ENCODE measurements around the gene CYP3A5.
"Not testable (repeated sequence)": the region's sequence is repeated elsewhere in the genome, so short reads cannot be mapped to it uniquely, and the experiment has no call there.

The CYP3A5 gene

GRCh38 chr7:99637414-99637813 lies 42.4 kb downstream of the CYP3A5 start:
- 94% methylated on average over 2 of the region's 2 CpGs for WGBS
- H3K27ac ChIP-seq (ENCODE audit: low read depth, low read length); H3K4me3 ChIP-seq (ENCODE audit: low read length); H3K27me3 ChIP-seq (ENCODE audit: insufficient read depth, low read length); H3K4me1 ChIP-seq (ENCODE audit: insufficient read depth, low read length); H3K9ac ChIP-seq (ENCODE audit: low read depth, low read length); H3K9me3 ChIP-seq (ENCODE audit: insufficient read depth, low read depth, low read length): not testable (repeated sequence)
- peaks cover 12% of the 10 kb centered on the region; the same call in 1 of the 2 replicates for H3K36me3 ChIP-seq (ENCODE audit: insufficient read depth, low read length)

GRCh38 chr7:99631295-99632109 lies 48.3 kb downstream of the CYP3A5 start:
- H3K4me1 ChIP-seq (ENCODE audit: insufficient read depth, low read length) = peaks cover 25% of the 10 kb centered on the region
- H3K27ac ChIP-seq (ENCODE audit: low read depth, low read length) = peak overlapping the region; percentile 32; the same call in 1 of the 2 replicates
- H3K4me3 ChIP-seq (ENCODE audit: low read length) = no peak overlapping the region
- H3K9me3 ChIP-seq (ENCODE audit: insufficient read depth, low read depth, low read length) = no peaks in the 10 kb centered on the region
- WGBS = 56% methylated on average over 9 of the region's 9 CpGs
- H3K27me3 ChIP-seq (ENCODE audit: insufficient read depth, low read length) = no peaks in the 10 kb centered on the region
- H3K36me3 ChIP-seq (ENCODE audit: insufficient read depth, low read length) = peaks cover 61% of the 10 kb centered on the region
- H3K9ac ChIP-seq (ENCODE audit: low read depth, low read length) = no peak overlapping the region

- peaks cover 25% of the 10 kb centered on the region for H3K4me1 ChIP-seq (ENCODE audit: insufficient read depth, low read length)
- H3K27ac ChIP-seq (ENCODE audit: low read depth, low read length) = peak overlapping the region; percentile 42; the same call in 1 of the 2 replicates
- no peak overlapping the region for H3K4me3 ChIP-seq (ENCODE audit: low read length)
- H3K9ac ChIP-seq (ENCODE audit: low read depth, low read length) = no peak overlapping the region
- H3K9me3 ChIP-seq (ENCODE audit: insufficient read depth, low read depth, low read length) = no peaks in the 10 kb centered on the region
- no peaks in the 10 kb centered on the region for H3K27me3 ChIP-seq (ENCODE audit: insufficient read depth, low read length)
- WGBS = 96% methylated on average over 20 of the region's 20 CpGs
- H3K36me3 ChIP-seq (ENCODE audit: insufficient read depth, low read length) = peaks cover 80% of the 10 kb centered on the region
Observed at GRCh38 chr7:99629643-99630042, 50.2 kb downstream of the CYP3A5 start.

- Histone ChIP-seq H3K27me3 (ENCODE audit: insufficient read depth, low read length) (no peaks in the 10 kb centered on the region), H3K9ac (ENCODE audit: low read depth, low read length) (no peak overlapping the region), H3K9me3 (ENCODE audit: insufficient read depth, low read depth, low read length) (no peaks in the 10 kb centered on the region), H3K4me1 (ENCODE audit: insufficient read depth, low read length) (peaks cover 25% of the 10 kb centered on the region), H3K27ac (ENCODE audit: low read depth, low read length) (peak overlapping the region; percentile 42; the same call in 1 of the 2 replicates), H3K4me3 (ENCODE audit: low read length) (no peak overlapping the region), H3K36me3 (ENCODE audit: insufficient read depth, low read length) (peaks cover 85% of the 10 kb centered on the region)
- WGBS = 64% methylated on average over 14 of the region's 14 CpGs
Observed at GRCh38 chr7:99628471-99629465, 51.0 kb downstream of the CYP3A5 start.

GRCh38 chr7:99627513-99627912 lies 52.3 kb downstream of the CYP3A5 start:
- H3K27ac ChIP-seq (ENCODE audit: low read depth, low read length) = no peak overlapping the region
- WGBS = 97% methylated on average over 11 of the region's 11 CpGs
- H3K27me3 ChIP-seq (ENCODE audit: insufficient read depth, low read length) = no peaks in the 10 kb centered on the region
- H3K4me3 ChIP-seq (ENCODE audit: low read length) = no peak overlapping the region
- peaks cover 25% of the 10 kb centered on the region for H3K4me1 ChIP-seq (ENCODE audit: insufficient read depth, low read length)
- H3K9ac ChIP-seq (ENCODE audit: low read depth, low read length) = no peak overlapping the region
- H3K36me3 ChIP-seq (ENCODE audit: insufficient read depth, low read length) = peaks cover 90% of the 10 kb centered on the region
- H3K9me3 ChIP-seq (ENCODE audit: insufficient read depth, low read depth, low read length) = no peaks in the 10 kb centered on the region

GRCh38 chr7:99626661-99627060 lies 53.1 kb downstream of the CYP3A5 start:
- Histone ChIP-seq H3K4me3 (ENCODE audit: low read length) (no peak overlapping the region), H3K27ac (ENCODE audit: low read depth, low read length) (no peak overlapping the region), H3K9ac (ENCODE audit: low read depth, low read length) (no peak overlapping the region), H3K9me3 (ENCODE audit: insufficient read depth, low read depth, low read length) (no peaks in the 10 kb centered on the region), H3K36me3 (ENCODE audit: insufficient read depth, low read length) (peaks cover 96% of the 10 kb centered on the region), H3K4me1 (ENCODE audit: insufficient read depth, low read length) (peaks cover 25% of the 10 kb centered on the region), H3K27me3 (ENCODE audit: insufficient read depth, low read length) (no peaks in the 10 kb centered on the region)
- 93% methylated on average over 1 of the region's 1 CpG for WGBS

- WGBS = 96% methylated on average over 4 of the region's 4 CpGs
- H3K27ac ChIP-seq (ENCODE audit: low read depth, low read length) = no peak overlapping the region
- no peak overlapping the region for H3K9ac ChIP-seq (ENCODE audit: low read depth, low read length)
- H3K36me3 ChIP-seq (ENCODE audit: insufficient read depth, low read length) = peaks cover 98% of the 10 kb centered on the region
- peaks cover 19% of the 10 kb centered on the region; the same call in 1 of the 2 replicates for H3K4me1 ChIP-seq (ENCODE audit: insufficient read depth, low read length)
- no peaks in the 10 kb centered on the region for H3K27me3 ChIP-seq (ENCODE audit: insufficient read depth, low read length)
- H3K9me3 ChIP-seq (ENCODE audit: insufficient read depth, low read depth, low read length) = no peaks in the 10 kb centered on the region
- H3K4me3 ChIP-seq (ENCODE audit: low read length) = no peak overlapping the region
Observed at GRCh38 chr7:99625961-99626360, 53.8 kb downstream of the CYP3A5 start.

- Histone ChIP-seq H3K36me3 (ENCODE audit: insufficient read depth, low read length) (peaks cover 98% of the 10 kb centered on the region), H3K27ac (ENCODE audit: low read depth, low read length) (no peak overlapping the region), H3K27me3 (ENCODE audit: insufficient read depth, low read length) (no peaks in the 10 kb centered on the region), H3K4me3 (ENCODE audit: low read length) (no peak overlapping the region), H3K4me1 (ENCODE audit: insufficient read depth, low read length) (peaks cover 12% of the 10 kb centered on the region; the same call in 1 of the 2 replicates), H3K9ac (ENCODE audit: low read depth, low read length) (no peak overlapping the region), H3K9me3 (ENCODE audit: insufficient read depth, low read depth, low read length) (no peaks in the 10 kb centered on the region)
- 94% methylated on average over 5 of the region's 5 CpGs for WGBS
Observed at GRCh38 chr7:99625321-99625720, 54.5 kb downstream of the CYP3A5 start.

- H3K36me3 ChIP-seq (ENCODE audit: insufficient read depth, low read length) = peaks cover 98% of the 10 kb centered on the region
- peaks cover 12% of the 10 kb centered on the region; the same call in 1 of the 2 replicates for H3K4me1 ChIP-seq (ENCODE audit: insufficient read depth, low read length)
- no peak overlapping the region for H3K4me3 ChIP-seq (ENCODE audit: low read length)
- H3K9ac ChIP-seq (ENCODE audit: low read depth, low read length) = no peak overlapping the region
- no peaks in the 10 kb centered on the region for H3K9me3 ChIP-seq (ENCODE audit: insufficient read depth, low read depth, low read length)
- H3K27ac ChIP-seq (ENCODE audit: low read depth, low read length) = no peak overlapping the region
- H3K27me3 ChIP-seq (ENCODE audit: insufficient read depth, low read length) = no peaks in the 10 kb centered on the region
- 95% methylated on average over 16 of the region's 16 CpGs for WGBS
Observed at GRCh38 chr7:99624484-99624883, 55.3 kb downstream of the CYP3A5 start.

- Histone ChIP-seq H3K4me1 (ENCODE audit: insufficient read depth, low read length) (peaks cover 8% of the 10 kb centered on the region; the same call in 1 of the 2 replicates), H3K36me3 (ENCODE audit: insufficient read depth, low read length) (peaks cover 98% of the 10 kb centered on the region), H3K9me3 (ENCODE audit: insufficient read depth, low read depth, low read length) (no peaks in the 10 kb centered on the region), H3K4me3 (ENCODE audit: low read length) (no peak overlapping the region), H3K27me3 (ENCODE audit: insufficient read depth, low read length) (no peaks in the 10 kb centered on the region), H3K27ac (ENCODE audit: low read depth, low read length) (no peak overlapping the region), H3K9ac (ENCODE audit: low read depth, low read length) (no peak overlapping the region)
- WGBS = 96% methylated on average over 9 of the region's 9 CpGs
Observed at GRCh38 chr7:99623702-99624447, 55.9 kb downstream of the CYP3A5 start.

Measured in HUES64 (cell line).